Measurements from ENCODE around the gene ZBBX.

The ZBBX gene

DNA sequence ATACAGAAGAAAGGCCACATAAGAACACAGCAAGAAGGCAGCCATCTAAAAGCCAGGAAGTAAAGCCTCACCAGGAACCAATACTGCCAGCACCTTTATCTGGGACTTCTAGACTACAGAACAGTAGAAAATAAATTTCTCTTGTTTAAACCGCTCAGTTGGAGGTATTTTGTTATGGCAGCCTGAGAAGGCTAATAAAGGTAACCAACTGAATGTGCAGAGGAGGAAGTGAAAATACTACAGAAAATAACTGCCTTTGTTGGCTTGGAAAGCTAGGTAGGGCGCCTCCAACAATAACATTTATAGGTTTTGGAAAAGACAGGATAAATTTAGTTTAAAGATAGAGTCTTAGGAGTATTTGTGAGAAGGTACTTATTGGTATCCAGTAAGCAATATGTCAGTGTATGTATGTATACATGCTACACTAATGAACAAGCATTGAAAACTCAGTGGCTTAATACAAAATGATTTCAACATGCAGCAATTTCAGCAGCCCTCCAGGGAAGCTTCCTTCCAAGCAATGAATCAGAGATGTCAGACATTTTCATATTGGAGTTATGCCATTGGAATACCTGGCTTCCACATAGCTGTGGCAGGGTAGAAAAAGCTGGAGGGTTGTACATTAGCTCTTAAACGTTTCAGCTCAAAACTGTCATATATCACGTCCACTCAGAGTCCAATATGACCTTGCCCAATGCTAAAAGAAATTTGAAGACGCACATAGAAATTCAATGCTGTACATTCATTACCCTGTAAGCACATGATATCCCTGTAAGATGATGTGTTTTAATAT, 48.9 kb downstream of the ZBBX start:
- Histone ChIP-seq H3K9me3 (ENCODE audit: low read depth, low read length) (no peaks in the 10 kb centered on the region), H3K36me3 (ENCODE audit: insufficient read depth, low read length) (no peaks in the 10 kb centered on the region), H3K4me3 (no peak overlapping the region), H3K27ac (no peak overlapping the region), H3K9ac (ENCODE audit: insufficient read length) (no peak overlapping the region)
- no peak for DNase-seq (ENCODE audit: low read depth, low spot score)
- TF ChIP-seq POLR2AphosphoS5 (IDR thresholded peaks at IDR 0.05; ENCODE audit: borderline replicate concordance, low read depth, low read length), result no peak
- TF ChIP-seq FOXP2 (optimal IDR thresholded peaks at IDR 0.05; ENCODE audit: control extremely low read depth, extremely low read length, insufficient read depth), result no peak
- no peak for TF ChIP-seq EZH2 (IDR thresholded peaks at IDR 0.05)

DNA sequence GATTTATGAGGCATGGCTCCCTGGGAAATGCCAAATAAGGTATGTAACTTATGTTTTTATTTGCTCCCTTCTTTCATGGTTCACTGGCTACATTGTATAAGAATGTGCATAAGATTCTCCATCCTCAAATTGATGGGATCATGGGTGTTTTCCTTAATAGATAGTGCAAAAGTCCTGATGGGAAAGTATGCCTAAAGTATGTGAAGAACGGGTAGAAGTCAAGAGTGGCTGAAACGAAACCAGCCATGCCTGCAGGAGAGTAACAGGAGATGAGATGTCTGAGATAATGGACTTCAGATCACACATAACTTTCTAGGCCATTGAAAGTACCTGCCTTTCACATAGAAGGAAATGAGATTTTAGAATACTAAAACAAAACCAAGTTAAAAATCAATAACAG, 56.5 kb downstream of the ZBBX start:
- no peak overlapping the region for H3K4me3 ChIP-seq
- DNase-seq (ENCODE audit: low read depth, low spot score), result no peak
- H3K36me3 ChIP-seq (ENCODE audit: insufficient read depth, low read length), result no peaks in the 10 kb centered on the region
- H3K9me3 ChIP-seq (ENCODE audit: low read depth, low read length), result no peaks in the 10 kb centered on the region
- TF ChIP-seq EZH2 (IDR thresholded peaks at IDR 0.05) (no peak), FOXP2 (optimal IDR thresholded peaks at IDR 0.05; ENCODE audit: control extremely low read depth, extremely low read length, insufficient read depth) (no peak), POLR2AphosphoS5 (IDR thresholded peaks at IDR 0.05; ENCODE audit: borderline replicate concordance, low read depth, low read length) (no peak)
- H3K9ac ChIP-seq (ENCODE audit: insufficient read length), result no peak overlapping the region
- H3K27ac ChIP-seq, result no peak overlapping the region

DNA sequence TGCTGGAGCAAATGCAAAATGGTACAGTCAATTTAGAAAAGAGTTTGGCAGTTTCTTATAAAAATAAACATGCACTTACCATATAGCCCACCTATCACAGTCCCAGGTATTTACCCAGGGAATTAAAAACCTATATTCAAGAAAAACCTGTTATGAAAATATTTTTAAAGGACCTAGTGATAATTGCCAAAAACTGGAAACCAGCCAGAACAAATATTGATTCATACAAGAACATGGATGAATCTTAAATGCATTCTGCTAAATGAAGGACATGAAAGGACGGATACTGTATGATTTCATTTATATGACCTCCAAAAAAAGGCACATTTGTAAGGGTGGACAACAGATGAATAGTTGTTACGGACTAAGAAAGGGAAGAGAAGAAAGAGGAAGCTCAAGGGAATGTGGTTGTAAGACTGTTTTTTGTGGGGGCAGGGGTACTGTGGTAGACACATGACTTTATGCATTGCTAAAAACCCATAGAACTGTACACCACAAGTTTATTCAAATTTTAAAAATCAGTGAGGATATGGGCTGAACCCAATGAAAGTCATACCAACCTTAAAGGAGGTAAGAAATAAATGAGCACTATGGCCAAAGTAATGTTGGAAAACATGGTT, 61.0 kb downstream of the ZBBX start:
- no peak overlapping the region for H3K9ac ChIP-seq (ENCODE audit: insufficient read length)
- H3K4me3 ChIP-seq, result no peak overlapping the region
- no peak for DNase-seq (ENCODE audit: low read depth, low spot score)
- no peak for TF ChIP-seq EZH2 (IDR thresholded peaks at IDR 0.05)
- TF ChIP-seq POLR2AphosphoS5 (IDR thresholded peaks at IDR 0.05; ENCODE audit: borderline replicate concordance, low read depth, low read length), result no peak
- TF ChIP-seq FOXP2 (optimal IDR thresholded peaks at IDR 0.05; ENCODE audit: control extremely low read depth, extremely low read length, insufficient read depth), result no peak
- no peaks in the 10 kb centered on the region for H3K9me3 ChIP-seq (ENCODE audit: low read depth, low read length)
- H3K36me3 ChIP-seq (ENCODE audit: insufficient read depth, low read length), result no peaks in the 10 kb centered on the region
- no peak overlapping the region for H3K27ac ChIP-seq

DNA sequence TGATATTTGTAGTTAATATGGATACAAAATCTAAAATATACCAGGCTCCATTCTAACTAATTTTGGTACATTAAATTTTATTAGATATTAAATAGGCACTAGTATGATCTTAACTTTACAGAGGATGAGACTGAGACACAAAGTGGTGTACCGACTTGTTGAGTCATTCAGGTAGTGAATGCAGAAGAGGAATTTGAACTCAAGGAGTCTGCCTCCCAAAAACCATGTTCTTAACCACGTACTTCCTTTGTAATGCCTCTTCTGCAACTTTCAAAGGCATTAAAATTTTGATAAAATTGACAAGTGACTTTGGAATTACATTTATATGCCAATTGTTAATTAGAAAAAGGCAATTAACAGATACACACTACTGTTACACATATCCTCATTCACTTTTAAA, 61.8 kb downstream of the ZBBX start:
- H3K9me3 ChIP-seq (ENCODE audit: low read depth, low read length), result no peaks in the 10 kb centered on the region
- no peak overlapping the region for H3K9ac ChIP-seq (ENCODE audit: insufficient read length)
- H3K36me3 ChIP-seq (ENCODE audit: insufficient read depth, low read length), result no peaks in the 10 kb centered on the region
- no peak overlapping the region for H3K27ac ChIP-seq
- TF ChIP-seq EZH2 (IDR thresholded peaks at IDR 0.05) (no peak), FOXP2 (optimal IDR thresholded peaks at IDR 0.05; ENCODE audit: control extremely low read depth, extremely low read length, insufficient read depth) (no peak), POLR2AphosphoS5 (IDR thresholded peaks at IDR 0.05; ENCODE audit: borderline replicate concordance, low read depth, low read length) (no peak)
- no peak for DNase-seq (ENCODE audit: low read depth, low spot score)
- no peak overlapping the region for H3K4me3 ChIP-seq

DNA sequence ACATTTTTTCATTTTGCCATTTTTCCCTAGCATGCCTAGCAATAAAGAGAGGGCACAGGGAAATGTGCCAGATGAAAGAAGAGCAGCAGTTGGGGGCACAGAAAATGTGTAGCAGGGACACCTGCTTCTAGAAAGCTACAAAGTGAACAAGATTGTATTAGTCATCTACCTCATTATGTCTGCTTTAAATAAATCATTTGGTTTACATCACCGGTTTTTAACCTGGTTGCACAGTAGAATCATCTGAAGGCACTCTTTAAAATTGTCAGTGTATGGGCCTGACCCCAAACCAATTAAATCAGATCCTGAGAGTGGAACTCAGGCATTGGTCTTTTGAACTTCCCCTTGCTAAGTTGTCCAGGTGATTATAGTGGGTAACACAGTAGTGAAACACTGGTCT, 73.8 kb downstream of the ZBBX start:
- H3K4me3 ChIP-seq, result no peak overlapping the region
- DNase-seq (ENCODE audit: low read depth, low spot score), result no peak
- no peak overlapping the region for H3K27ac ChIP-seq
- no peaks in the 10 kb centered on the region for H3K9me3 ChIP-seq (ENCODE audit: low read depth, low read length)
- no peak overlapping the region for H3K9ac ChIP-seq (ENCODE audit: insufficient read length)
- no peaks in the 10 kb centered on the region for H3K36me3 ChIP-seq (ENCODE audit: insufficient read depth, low read length)
- TF ChIP-seq FOXP2 (optimal IDR thresholded peaks at IDR 0.05; ENCODE audit: control extremely low read depth, extremely low read length, insufficient read depth) (no peak), EZH2 (IDR thresholded peaks at IDR 0.05) (no peak), POLR2AphosphoS5 (IDR thresholded peaks at IDR 0.05; ENCODE audit: borderline replicate concordance, low read depth, low read length) (no peak)

DNA sequence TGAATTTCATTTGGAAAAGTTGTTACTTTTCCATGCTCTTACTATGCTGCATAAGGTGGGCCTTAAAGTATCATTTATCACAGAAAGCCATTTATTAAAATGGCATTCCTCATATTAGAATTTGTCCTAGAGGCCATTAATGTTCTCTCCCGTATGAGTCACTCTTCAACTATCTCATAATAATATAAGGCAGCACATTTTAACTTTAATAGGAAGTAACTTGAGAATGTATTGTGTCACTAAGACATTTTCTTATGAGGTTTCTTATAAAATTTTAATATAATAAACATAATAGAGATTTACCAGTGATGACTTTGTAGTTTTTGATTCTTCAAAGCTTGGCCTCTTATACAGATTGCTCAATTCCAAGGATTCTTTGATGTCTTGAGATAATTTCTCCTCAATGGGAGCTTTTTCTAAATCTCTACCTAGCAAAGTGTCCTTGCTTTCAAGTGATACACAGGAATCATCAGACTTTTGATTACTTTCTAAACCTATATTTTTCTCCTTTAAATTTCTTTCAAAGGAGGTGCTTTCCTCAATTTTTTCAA, 74.7 kb downstream of the ZBBX start:
- Histone ChIP-seq H3K9me3 (ENCODE audit: low read depth, low read length) (no peaks in the 10 kb centered on the region), H3K4me3 (no peak overlapping the region), H3K27ac (no peak overlapping the region), H3K9ac (ENCODE audit: insufficient read length) (no peak overlapping the region), H3K36me3 (ENCODE audit: insufficient read depth, low read length) (no peaks in the 10 kb centered on the region)
- DNase-seq (ENCODE audit: low read depth, low spot score), result no peak
- TF ChIP-seq FOXP2 (optimal IDR thresholded peaks at IDR 0.05; ENCODE audit: control extremely low read depth, extremely low read length, insufficient read depth), result no peak
- TF ChIP-seq EZH2 (IDR thresholded peaks at IDR 0.05), result no peak
- no peak for TF ChIP-seq POLR2AphosphoS5 (IDR thresholded peaks at IDR 0.05; ENCODE audit: borderline replicate concordance, low read depth, low read length)

DNA sequence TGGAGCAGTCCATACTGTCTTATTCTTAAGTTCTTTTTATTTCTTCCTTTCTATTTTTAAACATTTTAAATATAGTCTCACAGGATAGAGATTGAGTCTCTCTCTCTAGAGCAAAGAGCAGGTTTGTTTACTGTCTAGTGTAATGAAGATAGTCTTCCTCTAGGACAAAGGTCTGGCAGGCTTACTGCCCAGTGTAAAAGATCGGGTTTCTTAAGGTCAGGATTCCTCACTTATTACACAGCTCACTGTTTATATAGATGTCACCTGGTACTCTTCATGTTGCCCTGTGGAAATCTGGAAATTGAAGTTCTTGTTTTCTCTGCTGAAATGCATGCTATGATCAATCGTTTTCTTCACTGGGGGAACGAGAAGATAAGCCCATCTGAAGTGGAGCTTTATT, 76.0 kb downstream of the ZBBX start:
- no peak for TF ChIP-seq EZH2 (IDR thresholded peaks at IDR 0.05)
- no peak for TF ChIP-seq POLR2AphosphoS5 (IDR thresholded peaks at IDR 0.05; ENCODE audit: borderline replicate concordance, low read depth, low read length)
- no peak for TF ChIP-seq FOXP2 (optimal IDR thresholded peaks at IDR 0.05; ENCODE audit: control extremely low read depth, extremely low read length, insufficient read depth)

DNA sequence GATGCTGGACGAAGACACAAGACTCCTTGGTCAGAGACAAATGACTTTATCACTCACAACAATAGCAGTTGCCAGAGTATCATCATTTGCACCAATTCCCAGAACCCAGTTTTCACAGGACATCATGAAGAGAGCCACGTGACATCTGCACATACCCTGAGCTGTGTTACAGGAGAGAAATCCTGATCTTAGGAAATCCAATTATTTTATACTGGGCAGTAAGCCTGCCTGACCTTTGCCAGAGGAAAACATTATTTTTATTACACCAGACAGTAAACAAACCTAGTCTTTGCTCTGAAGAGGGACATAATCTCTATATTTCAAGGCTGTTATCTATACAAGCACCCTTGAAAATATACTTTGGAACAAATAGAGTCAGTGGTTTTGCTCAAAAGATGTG, 77.4 kb downstream of the ZBBX start:
- Histone ChIP-seq H3K36me3 (ENCODE audit: insufficient read depth, low read length) (no peaks in the 10 kb centered on the region), H3K27ac (no peak overlapping the region), H3K9me3 (ENCODE audit: low read depth, low read length) (no peaks in the 10 kb centered on the region), H3K4me3 (no peak overlapping the region), H3K9ac (ENCODE audit: insufficient read length) (no peak overlapping the region)
- no peak for TF ChIP-seq FOXP2 (optimal IDR thresholded peaks at IDR 0.05; ENCODE audit: control extremely low read depth, extremely low read length, insufficient read depth)
- no peak for TF ChIP-seq EZH2 (IDR thresholded peaks at IDR 0.05)
- no peak for TF ChIP-seq POLR2AphosphoS5 (IDR thresholded peaks at IDR 0.05; ENCODE audit: borderline replicate concordance, low read depth, low read length)
- DNase-seq (ENCODE audit: low read depth, low spot score), result no peak

More for the DNA sequence above, 76.0 kb downstream of the ZBBX start:
- no peak overlapping the region for H3K9ac ChIP-seq (ENCODE audit: insufficient read length)
- no peaks in the 10 kb centered on the region for H3K36me3 ChIP-seq (ENCODE audit: insufficient read depth, low read length)
- no peak overlapping the region for H3K4me3 ChIP-seq
- no peaks in the 10 kb centered on the region for H3K9me3 ChIP-seq (ENCODE audit: low read depth, low read length)
- H3K27ac ChIP-seq, result no peak overlapping the region
- DNase-seq (ENCODE audit: low read depth, low spot score), result no peak
